Spleen (tissue), 7 donors: ENCODE results near the gene GYPB.
"Not testable (repeated sequence)": the region's sequence is repeated elsewhere in the genome, so short reads cannot be mapped to it uniquely, and the experiment has no call there.

Experiments used
- POLR2A ChIP-seq, 3 donors: fragments of 450-650 bp; IDR thresholded peaks; one replicate each; pipeline ENCODE4 v1.5.1; 2017; ENCODE audit warnings: antibody characterized with exemption in 3 of 3, mild to moderate bottlenecking in 1 of 3
- POLR2AphosphoS5 ChIP-seq, 3 donors: sonication (generic); formaldehyde crosslinking; IDR thresholded peaks; one replicate each; pipeline ENCODE4 v1.5.1; 2017; ENCODE audit warnings: antibody characterized with exemption in 3 of 3
- TF ChIP-seq, protein P1 (sequence below), 11 experiments: fragments of 200-600 bp in 7 of 11; fragments of 450-650 bp in 4 of 11; sonication (generic) in 4 of 11; IDR thresholded peaks in 8 of 11; conservative IDR thresholded peaks in 3 of 11; 1 replicate in 7 of 11; 2 replicates in 4 of 11; pipeline versions ENCODE4 v1.4.0 to v1.8.0; 2016 to 2021; ENCODE audit warnings: antibody characterized with exemption in 11 of 11, inconsistent platforms in 4 of 11, mild to moderate bottlenecking in 1 of 11
- donor health status: DM: no; HTN: no; CAD: no; lungs with moderate emphysema.
- donor health status: DM: no; HTN: no; CAD: no.
- donor health status: DM: no; HTN: no; CAD: no.

DNA sequence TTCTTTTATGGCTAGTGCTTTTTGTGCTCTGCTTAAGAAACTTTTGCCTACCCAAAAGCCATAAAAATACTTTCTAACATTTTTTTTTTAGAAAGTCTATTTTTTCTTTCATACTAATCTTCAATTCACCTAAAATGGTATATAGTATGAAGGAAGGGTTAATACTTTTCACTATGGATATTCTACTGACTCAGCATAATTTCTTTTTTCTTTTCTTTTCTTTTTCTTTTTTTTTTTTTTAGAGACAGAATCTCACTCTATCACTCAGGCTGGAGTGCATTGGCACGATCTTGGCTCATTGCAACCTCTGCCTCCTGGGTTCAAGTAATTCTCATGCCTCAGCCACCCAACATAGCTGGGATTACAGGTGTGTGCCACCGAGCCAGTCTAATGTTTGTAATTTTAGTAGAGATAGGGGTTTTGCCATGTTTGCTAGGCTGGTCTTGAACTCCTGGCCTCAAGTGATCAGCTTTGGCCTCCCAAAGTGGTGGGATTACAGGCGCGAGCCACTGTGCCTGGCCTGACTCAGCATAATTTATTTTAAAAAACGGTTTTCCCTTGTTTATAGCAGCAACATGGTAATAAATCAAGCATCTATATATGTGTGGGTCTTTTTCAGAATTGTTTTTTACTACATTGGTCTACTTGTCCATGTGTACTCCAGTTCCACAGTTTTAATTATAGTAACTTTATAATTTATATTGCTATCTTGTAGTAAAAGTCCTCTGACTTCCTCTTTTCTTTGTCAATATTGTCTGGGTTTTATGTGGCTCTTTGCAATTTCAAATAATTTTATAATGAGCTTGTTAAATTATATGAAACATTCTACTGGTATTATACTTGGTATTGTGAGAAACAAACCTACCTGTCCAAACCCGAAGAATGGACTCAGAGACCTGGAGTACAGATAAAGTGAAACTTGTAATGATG, 30.6 kb upstream of the GYPB start:
- TF ChIP-seq, protein P1, sequence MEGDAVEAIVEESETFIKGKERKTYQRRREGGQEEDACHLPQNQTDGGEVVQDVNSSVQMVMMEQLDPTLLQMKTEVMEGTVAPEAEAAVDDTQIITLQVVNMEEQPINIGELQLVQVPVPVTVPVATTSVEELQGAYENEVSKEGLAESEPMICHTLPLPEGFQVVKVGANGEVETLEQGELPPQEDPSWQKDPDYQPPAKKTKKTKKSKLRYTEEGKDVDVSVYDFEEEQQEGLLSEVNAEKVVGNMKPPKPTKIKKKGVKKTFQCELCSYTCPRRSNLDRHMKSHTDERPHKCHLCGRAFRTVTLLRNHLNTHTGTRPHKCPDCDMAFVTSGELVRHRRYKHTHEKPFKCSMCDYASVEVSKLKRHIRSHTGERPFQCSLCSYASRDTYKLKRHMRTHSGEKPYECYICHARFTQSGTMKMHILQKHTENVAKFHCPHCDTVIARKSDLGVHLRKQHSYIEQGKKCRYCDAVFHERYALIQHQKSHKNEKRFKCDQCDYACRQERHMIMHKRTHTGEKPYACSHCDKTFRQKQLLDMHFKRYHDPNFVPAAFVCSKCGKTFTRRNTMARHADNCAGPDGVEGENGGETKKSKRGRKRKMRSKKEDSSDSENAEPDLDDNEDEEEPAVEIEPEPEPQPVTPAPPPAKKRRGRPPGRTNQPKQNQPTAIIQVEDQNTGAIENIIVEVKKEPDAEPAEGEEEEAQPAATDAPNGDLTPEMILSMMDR (IDR thresholded peaks at IDR 0.05 in 8 of 11, conservative IDR thresholded peaks at IDR 0.05 in 3 of 11) = not testable (repeated sequence)
- not testable (repeated sequence) for TF ChIP-seq POLR2A, POLR2AphosphoS5 (IDR thresholded peaks at IDR 0.05)
